Smooth muscle cell (in vitro differentiated cells): ENCODE results near the gene DBNDD2. TPM values are rescaled to one million over a fixed set of nuclear protein-coding genes. Genes with fewer than 3 reads are reported as not detected.
A peak's percentile ranks its signal among the peaks of the same experiment; 100 is the strongest.

ENCODE experiments used
- DNase-seq: peaks from one replicate; lab custom pipeline; 2025; ENCODE audit not compliant: unreplicated experiment; lab: John Stamatoyannopoulos, UW
- H2AFZ ChIP-seq: fragments of 200-600 bp; sonication (generic); 2 replicates; pipeline ENCODE4 v1.6.0; 2016; ENCODE audit warnings: antibody characterized with exemption, low read depth, mild to moderate bottlenecking
- H3F3A ChIP-seq: fragments of 200-600 bp; sonication (generic); 2 replicates; pipeline ENCODE4 v1.6.0; 2017; ENCODE audit warnings: antibody characterized with exemption, low read depth
- H3K27ac ChIP-seq: fragments of 200-600 bp; sonication (generic); 2 replicates; pipeline ENCODE4 v1.5.1; 2016; ENCODE audit warnings: low read depth, mild to moderate bottlenecking
- H3K27me3 ChIP-seq: fragments of 200-600 bp; sonication (generic); 2 replicates; pipeline ENCODE4 v1.6.1; 2016; ENCODE audit warnings: low read depth, mild to moderate bottlenecking
- H3K36me3 ChIP-seq: fragments of 200-600 bp; sonication (generic); 2 replicates; pipeline ENCODE4 v1.5.1; 2016; ENCODE audit warnings: low read depth
- H3K4me1 ChIP-seq: fragments of 200-600 bp; sonication (generic); 2 replicates; pipeline ENCODE4 v1.5.1; 2016; ENCODE audit warnings: low read depth
- H3K4me2 ChIP-seq: fragments of 200-600 bp; sonication (generic); 2 replicates; pipeline ENCODE4 v1.6.0; 2016; ENCODE audit warnings: mild to moderate bottlenecking
- H3K4me3 ChIP-seq: fragments of 200-600 bp; sonication (generic); 2 replicates; pipeline ENCODE4 v1.5.1; 2016; ENCODE audit warnings: mild to moderate bottlenecking
- H3K79me2 ChIP-seq: fragments of 200-600 bp; sonication (generic); 2 replicates; pipeline ENCODE4 v1.6.0; 2016; ENCODE audit warnings: low read depth, mild to moderate bottlenecking
- H3K9ac ChIP-seq: fragments of 200-600 bp; sonication (generic); 2 replicates; pipeline ENCODE4 v1.6.0; 2016; ENCODE audit warnings: low read depth
- H3K9me3 ChIP-seq: fragments of 200-600 bp; sonication (generic); replicated peaks from 2 replicates; pipeline ENCODE4 v1.5.1; 2016; ENCODE audit warnings: low read depth
- H4K20me1 ChIP-seq: fragments of 200-600 bp; sonication (generic); 2 replicates; pipeline ENCODE4 v1.6.0; 2016; ENCODE audit warnings: low read depth
- CTCF ChIP-seq: fragments of 200-600 bp; sonication (generic); IDR thresholded peaks from 2 replicates; pipeline ENCODE4 v1.5.1; 2017; ENCODE audit warnings: borderline replicate concordance, mild to moderate bottlenecking, antibody characterized with exemption; ENCODE audit not compliant: insufficient read depth, poor library complexity, severe bottlenecking
- WGBS: methylation state at CpG from one replicate; pipeline ENCODE4 v1.1.7; 2016; ENCODE audit warnings: low lambda C conversion rate; 5-methylcytosine and 5-hydroxymethylcytosine counted together
- polyA plus RNA-seq: library from polyadenylated mRNA; unstranded; fragments of >200 nt; fragmentation: Nextera tagmentation; extraction: Ambion mirVana; gene quantifications from 2 replicates; pipeline ENCODE4 v1.2.1, GENCODE V29; 2016
- total RNA-seq: library from RNA; depleted of rRNA; stranded (reverse); fragments of >200 nt; gene quantifications from 2 replicates; pipeline ENCODE4 v1.2.3, GENCODE V29; 2014

DBNDD2 gene
- total and polyA plus RNA-seq, 2 experiments from 2014 or later = 2.9 to 6.4 TPM

DNA sequence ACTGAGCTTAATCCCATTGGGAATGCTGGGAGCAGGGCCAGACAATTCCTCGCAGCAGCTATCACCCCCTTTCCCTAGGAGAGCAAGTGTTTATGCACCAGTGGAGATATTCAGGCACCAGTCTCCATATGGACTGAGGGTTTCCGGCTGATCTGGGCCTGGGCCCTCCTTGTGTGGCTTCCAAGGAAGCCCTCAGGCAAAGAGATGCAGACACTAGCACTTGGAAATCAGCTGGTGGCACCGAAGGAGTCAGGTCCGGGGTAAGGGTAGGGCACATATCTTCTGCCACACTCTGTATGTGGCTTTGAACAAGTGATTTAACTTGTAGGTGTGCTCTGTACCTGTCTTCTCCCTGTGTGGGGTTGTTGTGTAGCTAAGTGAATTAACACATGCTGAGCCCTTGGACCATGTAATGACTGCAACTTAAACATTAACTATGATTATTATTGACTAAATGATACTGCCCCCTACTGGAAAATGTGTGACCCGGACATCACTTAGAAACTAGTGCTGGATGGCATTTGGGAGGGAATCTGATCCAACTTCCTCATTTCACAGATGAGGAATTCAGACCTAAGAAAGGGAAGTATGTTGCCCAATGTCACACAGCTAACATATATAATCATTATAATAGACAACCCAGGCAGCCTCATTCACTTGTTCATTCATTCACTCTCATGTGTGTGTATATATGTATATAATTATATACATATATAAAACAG lies 42.2 kb downstream of the DBNDD2 start:
- no peak overlapping the region for H2AFZ ChIP-seq
- no peaks in the 10 kb centered on the region for H4K20me1 ChIP-seq
- no peak overlapping the region for H3K4me3 ChIP-seq
- 54% methylated on average over 5 of the region's 5 CpGs for WGBS
- no peak for DNase-seq
- no peak overlapping the region for H3K4me2 ChIP-seq
- H3K79me2 ChIP-seq = no peaks in the 10 kb centered on the region
- H3K4me1 ChIP-seq = no peaks in the 10 kb centered on the region
- no peaks in the 10 kb centered on the region for H3K27me3 ChIP-seq
- H3K27ac ChIP-seq = no peak overlapping the region
- TF ChIP-seq CTCF = peak; percentile 58
- H3K9ac ChIP-seq = no peak overlapping the region
- H3F3A ChIP-seq = no peaks in the 10 kb centered on the region
- no peaks in the 10 kb centered on the region for H3K36me3 ChIP-seq
- no peaks in the 10 kb centered on the region for H3K9me3 ChIP-seq

DNA sequence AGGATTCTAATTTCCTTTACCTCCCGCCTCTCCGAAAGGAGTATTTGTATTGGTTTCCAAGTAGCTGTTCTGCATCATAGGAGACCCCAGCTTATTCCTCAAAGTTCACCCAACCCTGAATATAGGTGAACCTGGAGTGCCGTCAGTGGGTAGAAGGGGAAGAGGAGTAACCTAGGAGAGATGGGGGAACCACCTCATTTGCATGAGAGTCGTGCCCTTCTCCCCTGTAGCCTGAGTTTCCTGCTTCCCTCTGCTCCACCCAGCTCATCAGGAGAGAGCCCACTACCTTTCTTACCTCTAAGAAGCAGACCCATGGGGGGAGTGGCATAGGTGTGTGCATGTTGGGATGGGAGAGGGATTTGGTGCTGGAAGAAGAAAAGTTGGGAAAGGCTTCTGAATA lies 44.1 kb downstream of the DBNDD2 start:
- no peak for TF ChIP-seq CTCF
- 85% methylated on average over 4 of the region's 4 CpGs for WGBS
- H3K79me2 ChIP-seq = no peaks in the 10 kb centered on the region
- H3K36me3 ChIP-seq = no peaks in the 10 kb centered on the region
- H3F3A ChIP-seq = no peaks in the 10 kb centered on the region
- H3K27me3 ChIP-seq = no peaks in the 10 kb centered on the region
- H3K4me1 ChIP-seq = no peaks in the 10 kb centered on the region
- no peak overlapping the region for H2AFZ ChIP-seq
- no peak overlapping the region for H3K4me3 ChIP-seq
- no peaks in the 10 kb centered on the region for H3K9me3 ChIP-seq
- no peak overlapping the region for H3K27ac ChIP-seq
- no peak for DNase-seq
- no peak overlapping the region for H3K9ac ChIP-seq
- no peaks in the 10 kb centered on the region for H4K20me1 ChIP-seq
- H3K4me2 ChIP-seq = no peak overlapping the region

DNA sequence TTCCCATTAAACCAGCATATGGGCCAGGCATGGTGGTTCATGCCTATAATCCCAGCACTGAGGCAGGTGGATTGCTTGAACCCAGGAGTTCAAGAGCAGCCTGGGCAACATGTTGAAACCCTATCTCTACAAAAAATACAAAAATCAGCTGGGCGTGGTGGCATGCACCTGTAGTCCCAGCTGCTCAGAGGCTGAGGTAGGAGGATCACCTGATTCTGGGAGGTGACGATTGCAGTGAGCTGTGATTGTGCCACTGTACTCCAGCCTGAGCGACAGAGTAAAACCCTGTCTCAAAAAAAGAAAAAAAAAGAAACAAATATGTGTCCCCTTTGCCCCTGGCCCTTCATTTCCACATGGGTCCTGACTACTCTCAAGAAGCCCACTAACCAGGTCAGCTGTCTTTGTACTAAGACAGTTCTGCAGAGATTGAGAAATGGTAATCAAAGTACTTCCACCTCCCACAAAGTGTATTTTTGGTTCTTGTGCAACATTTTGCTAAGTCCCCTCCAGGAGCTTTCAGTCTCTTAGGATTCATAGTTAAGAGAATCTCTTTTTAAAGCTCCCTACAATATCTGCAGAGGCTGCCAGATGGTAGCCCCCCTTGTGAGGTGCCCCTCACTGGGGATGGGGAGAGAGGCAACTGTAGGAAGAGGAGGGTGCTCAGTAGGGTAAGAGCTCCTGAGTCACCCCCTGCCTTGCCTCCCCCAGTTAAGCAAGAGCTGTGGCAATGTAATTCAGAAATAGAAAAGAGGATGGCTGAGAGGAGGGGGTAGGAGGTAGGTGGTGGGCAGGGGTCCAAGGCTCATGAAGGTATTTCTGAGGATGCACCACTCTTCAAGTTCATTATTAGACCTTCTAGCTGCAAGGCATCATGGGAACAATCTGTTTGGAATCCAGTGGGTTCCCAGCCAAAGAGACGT lies 44.9 kb downstream of the DBNDD2 start:
- no peaks in the 10 kb centered on the region for H3F3A ChIP-seq
- H3K9ac ChIP-seq = no peak overlapping the region
- no peaks in the 10 kb centered on the region for H3K79me2 ChIP-seq
- H3K4me2 ChIP-seq = no peak overlapping the region
- H2AFZ ChIP-seq = no peak overlapping the region
- H3K27me3 ChIP-seq = no peaks in the 10 kb centered on the region
- WGBS = 87% methylated on average over 4 of the region's 4 CpGs
- H3K27ac ChIP-seq = no peak overlapping the region
- no peaks in the 10 kb centered on the region for H4K20me1 ChIP-seq
- H3K4me3 ChIP-seq = no peak overlapping the region
- no peak for TF ChIP-seq CTCF
- H3K4me1 ChIP-seq = no peaks in the 10 kb centered on the region
- no peak for DNase-seq
- no peaks in the 10 kb centered on the region for H3K36me3 ChIP-seq
- H3K9me3 ChIP-seq = no peaks in the 10 kb centered on the region
